DOHH2 (cell line): Measurements from ENCODE around the gene TSHZ2.

Experiments
- EZH2phosphoT487 ChIP-seq: fragments of 200-600 bp; sonication (generic); IDR thresholded peaks from 2 replicates; pipeline ENCODE4 v1.6.1; 2017; ENCODE audit warnings: borderline replicate concordance, mild to moderate bottlenecking, antibody characterized with exemption, low read length, moderate library complexity, mixed read lengths
- TF ChIP-seq, protein P1 (sequence below): fragments of 200-600 bp; sonication (generic); IDR thresholded peaks from one replicate; pipeline ENCODE4 v1.5.1; 2014; ENCODE audit warnings: antibody characterized with exemption, mild to moderate bottlenecking, low read depth, low read length; ENCODE audit not compliant: poor library complexity, severe bottlenecking

DNA sequence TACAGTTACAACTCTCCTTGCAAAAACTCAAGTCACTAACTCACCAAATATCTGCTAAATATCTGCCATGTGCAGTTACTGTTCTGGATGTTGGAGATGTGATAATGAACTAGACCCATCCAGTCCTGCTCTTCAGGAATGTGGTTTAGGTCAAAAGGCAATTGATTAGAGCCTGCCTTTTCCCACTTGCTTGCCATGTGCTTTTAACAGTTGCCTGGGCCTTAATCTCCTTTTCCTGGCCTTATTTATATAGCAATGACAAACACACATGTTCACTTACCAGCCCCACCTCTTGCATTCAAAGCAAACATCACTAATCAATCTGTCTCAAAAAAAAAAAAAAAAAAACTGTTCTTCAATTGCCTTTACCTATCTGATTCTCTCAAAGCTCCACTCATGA is 422.3 kb downstream of the TSHZ2 start:
- TF ChIP-seq, protein P1, sequence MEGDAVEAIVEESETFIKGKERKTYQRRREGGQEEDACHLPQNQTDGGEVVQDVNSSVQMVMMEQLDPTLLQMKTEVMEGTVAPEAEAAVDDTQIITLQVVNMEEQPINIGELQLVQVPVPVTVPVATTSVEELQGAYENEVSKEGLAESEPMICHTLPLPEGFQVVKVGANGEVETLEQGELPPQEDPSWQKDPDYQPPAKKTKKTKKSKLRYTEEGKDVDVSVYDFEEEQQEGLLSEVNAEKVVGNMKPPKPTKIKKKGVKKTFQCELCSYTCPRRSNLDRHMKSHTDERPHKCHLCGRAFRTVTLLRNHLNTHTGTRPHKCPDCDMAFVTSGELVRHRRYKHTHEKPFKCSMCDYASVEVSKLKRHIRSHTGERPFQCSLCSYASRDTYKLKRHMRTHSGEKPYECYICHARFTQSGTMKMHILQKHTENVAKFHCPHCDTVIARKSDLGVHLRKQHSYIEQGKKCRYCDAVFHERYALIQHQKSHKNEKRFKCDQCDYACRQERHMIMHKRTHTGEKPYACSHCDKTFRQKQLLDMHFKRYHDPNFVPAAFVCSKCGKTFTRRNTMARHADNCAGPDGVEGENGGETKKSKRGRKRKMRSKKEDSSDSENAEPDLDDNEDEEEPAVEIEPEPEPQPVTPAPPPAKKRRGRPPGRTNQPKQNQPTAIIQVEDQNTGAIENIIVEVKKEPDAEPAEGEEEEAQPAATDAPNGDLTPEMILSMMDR, result no peak
- TF ChIP-seq EZH2phosphoT487, result no peak
